Activated CD4-positive, alpha-beta T cell treated with anti-CD3 and anti-CD28 coated beads, Interleukin-2, Interleukin-6, amounts not matched to agents 100 ng/mL and 50 ng/mL, durations not matched to agents 16 hours and 8 hours (primary cell): ENCODE measurements around the gene TSHZ3.

ENCODE experiments used
- DNase-seq: peaks from one replicate; pipeline ENCODE4 v3.0.0-alpha.2; 2020

The TSHZ3 gene

GRCh38 chr19:31353833-31354232 lies 4.6 kb upstream of the TSHZ3 start:
- no peak for DNase-seq

DNA sequence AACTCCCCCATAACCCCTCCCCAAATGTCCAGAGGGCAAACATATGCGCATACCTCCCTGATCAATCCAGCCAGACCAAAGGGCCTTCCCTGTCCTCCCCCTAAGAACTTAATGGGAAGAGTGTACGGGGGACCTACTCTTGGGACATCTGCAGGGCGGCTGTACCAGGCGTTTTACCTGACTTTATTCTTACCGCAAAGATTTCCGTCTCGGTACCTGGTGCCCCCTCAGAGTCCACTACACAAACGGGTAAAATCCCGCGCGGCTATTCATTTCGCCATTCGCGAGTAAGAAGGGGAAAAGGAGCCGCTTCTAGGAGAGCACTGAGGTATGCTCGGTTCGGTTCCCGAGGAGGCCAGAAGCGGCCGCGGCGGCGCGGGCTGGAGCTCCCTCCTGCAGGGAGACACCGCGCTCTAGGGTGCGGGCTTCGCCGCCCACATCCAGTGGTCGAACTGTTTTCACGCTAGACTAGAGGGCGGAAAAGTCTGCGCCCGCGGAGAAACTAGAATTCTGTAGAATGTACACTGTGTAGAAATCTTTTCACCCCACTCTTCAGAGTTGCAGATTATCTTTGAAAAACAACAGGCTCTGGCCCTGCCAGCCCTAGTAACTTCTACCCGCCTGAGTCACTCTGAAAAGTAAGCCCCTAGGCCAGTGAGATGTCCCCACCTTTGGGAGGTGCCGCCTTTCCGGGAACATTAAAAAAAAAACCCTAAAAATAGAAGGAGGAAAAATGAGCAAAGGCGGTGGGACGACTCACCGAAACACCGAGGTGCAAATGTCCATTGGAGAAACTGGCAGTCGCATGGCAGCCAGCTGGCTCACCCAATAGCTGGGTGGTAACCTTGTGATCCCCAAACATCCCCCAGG lies 3.8 kb upstream of the TSHZ3 start:
- no peak for DNase-seq

- no peak for DNase-seq
These were observed 3.1 kb upstream of the TSHZ3 start for GRCh38 chr19:31352296-31352781.

GRCh38 chr19:31351855-31352195 lies 2.6 kb upstream of the TSHZ3 start:
- no peak for DNase-seq

GRCh38 chr19:31351056-31351854 lies 2.0 kb upstream of the TSHZ3 start:
- DNase-seq, result no peak

DNA sequence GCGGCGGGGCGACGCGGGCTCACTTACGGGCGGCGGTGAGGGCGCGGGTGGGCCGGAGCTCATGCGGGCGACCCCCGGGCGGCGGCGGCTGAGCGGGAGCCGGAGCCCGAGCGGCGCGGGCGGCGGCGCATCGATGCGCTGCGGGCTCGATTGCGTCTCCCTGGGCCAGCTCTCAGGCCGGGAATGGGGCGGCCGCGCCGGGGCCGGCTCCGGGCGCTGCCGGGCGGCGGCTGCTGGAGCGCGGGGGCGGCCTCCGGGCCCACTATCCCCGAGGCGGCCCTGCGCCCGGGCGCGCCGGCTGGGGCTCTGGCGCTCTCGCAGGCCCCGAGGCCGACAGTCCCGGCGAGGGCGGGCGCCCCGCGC lies 1.4 kb upstream of the TSHZ3 start:
- DNase-seq, result peak; percentile 39

- no peak for DNase-seq
These were observed 927 bp upstream of the TSHZ3 start for GRCh38 chr19:31350033-31350692.

- DNase-seq, result no peak
These were observed 616 bp downstream of the TSHZ3 start for GRCh38 chr19:31348481-31349159.

DNA sequence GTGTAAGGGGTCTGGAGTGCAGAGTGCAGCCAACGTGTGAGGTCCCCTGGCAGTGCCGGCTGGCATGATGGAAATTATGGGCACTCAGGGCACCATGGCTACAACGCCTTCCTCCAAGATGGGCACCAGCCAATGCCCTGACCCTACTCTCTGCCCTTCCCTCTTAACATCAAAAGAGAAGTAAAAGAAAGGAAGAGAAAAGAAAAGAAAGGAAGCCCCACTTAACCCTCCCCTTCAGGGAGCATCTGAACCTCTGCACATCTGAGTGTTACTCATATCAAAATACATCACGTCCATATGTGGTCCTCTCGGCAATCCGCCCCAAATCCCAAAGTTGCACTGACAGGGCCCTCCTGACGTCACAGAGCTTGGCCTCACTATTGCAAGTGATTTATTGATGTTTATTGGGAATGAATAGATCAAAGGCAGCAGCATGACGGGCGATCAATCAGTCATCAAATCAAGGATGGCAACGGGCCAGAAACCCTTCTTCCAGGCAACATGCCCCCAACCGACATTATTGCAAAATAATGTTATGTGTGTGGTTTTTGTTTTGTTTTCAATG lies 1.3 kb downstream of the TSHZ3 start:
- DNase-seq, result no peak

DNA sequence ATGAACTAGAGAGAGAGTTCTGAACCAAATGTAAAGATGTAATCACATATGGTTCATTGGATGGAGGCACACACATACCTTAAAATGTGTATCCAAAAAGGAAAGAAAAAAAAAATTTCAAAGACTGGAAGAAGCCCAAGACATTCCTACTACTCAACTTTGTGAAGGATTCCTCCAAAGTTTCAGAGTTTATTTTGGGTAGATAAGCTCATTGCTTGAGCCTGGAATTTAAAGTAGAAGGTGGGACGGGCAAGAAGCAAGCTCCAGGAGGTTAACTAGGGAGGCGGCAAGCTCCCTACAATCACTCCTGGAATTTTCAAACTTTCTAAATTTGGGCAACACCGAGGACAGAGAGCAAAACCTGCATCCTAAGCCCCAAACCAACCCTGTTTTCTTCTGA lies 1.9 kb downstream of the TSHZ3 start:
- no peak for DNase-seq

DNA sequence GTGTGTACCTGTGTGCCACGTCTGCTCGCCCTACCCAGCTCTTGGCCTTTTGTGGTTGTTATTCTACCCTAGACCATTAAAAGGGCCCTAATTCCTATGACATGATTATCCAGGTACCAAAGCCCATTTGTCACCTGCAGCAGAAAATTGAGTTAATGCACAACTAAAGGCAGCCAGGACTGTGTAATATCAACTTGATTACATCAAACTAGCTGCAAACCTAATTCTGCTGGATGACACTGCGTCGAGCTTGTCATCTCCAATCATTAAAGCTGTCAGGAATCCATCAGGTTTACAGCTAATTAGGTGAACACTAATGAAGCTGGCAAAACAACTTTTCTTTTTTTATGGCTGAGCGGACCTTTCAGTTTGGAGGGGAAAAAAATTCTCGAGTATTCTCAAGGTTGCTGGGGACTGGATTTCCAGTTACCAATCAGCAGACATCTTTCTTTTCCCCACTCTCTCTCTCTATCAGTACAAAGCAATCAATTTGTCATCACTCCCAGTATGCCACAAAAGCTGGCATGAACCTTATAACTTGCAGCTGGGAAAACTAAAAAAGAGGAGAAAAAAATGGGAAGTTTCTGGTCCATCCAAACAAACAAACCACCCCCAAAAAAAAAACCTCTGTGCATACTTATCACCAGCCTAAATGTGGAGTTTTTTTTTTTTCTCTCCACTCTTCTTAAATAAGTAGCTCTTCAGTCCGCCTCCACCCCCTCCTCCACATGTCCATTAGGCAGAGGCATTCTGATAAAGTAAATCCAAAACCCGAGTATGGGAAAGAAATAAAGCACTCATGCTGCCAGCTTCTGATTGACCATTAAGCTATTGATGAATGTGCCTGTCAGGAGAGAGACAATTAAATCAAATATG lies 2.8 kb downstream of the TSHZ3 start:
- DNase-seq, result no peak

DNA sequence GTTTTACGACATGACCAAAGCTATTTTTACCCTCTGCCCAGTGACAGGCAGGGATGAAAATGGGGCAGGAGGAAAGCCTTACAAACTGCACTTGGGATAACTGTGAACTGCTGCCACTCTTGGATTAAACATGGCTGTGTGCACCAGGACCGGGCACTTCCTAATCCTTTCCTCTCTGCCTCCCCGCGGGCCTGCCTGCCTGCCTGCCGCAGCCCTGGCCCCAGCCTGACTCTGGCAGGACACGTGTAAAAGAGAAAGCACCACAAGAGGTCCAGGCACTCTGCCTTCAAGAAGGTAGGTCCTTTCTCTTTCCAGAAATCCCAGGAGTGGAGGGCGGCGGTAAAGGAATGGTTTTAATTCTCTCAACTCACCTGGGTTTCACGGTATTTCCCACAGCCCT lies 4.8 kb downstream of the TSHZ3 start:
- DNase-seq, result no peak

DNA sequence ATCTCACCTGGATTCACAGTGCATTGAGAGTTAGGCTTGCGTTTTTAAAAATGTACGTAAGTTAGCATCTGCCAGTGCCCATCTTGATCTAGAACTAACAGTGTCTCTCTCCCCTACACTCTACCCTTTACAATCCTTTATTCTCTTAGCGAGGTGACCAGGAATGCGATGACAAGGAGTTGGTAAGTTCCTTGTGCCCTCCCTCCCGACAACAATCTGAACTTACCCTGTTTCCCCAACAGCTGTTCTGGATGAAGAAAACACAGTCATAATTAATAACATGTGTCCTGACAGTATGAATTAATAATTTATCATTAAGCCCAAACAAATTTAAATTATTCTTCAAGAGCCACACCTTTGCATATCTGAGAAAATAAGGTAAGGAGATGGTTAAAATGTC lies 6.3 kb downstream of the TSHZ3 start:
- no peak for DNase-seq

GRCh38 chr19:31340042-31341025 lies 8.9 kb downstream of the TSHZ3 start:
- peak; percentile 8 for DNase-seq

DNA sequence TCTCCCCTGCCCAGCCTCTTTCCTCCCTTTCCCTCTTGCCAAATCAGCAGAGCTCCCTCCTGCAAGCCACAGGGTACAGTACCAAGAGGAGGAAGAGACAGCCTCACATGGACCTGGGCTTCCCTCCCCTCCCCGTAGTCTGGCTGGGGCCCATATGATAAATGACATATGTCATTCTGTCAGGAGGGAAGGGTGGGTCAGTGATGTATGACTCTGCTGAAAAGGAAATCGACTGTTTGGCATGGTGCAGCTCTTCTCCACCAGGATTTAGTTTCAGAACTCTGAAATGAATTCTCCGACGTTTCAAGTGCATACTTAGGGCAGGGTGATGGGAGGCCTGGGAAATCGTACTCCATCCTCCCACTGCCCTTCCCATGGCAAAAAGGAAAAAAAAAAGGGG lies 9.8 kb downstream of the TSHZ3 start:
- DNase-seq, result no peak

- no peak for DNase-seq
These were observed 11.0 kb downstream of the TSHZ3 start for GRCh38 chr19:31338069-31338776.

- DNase-seq, result no peak
These were observed 12.0 kb downstream of the TSHZ3 start for GRCh38 chr19:31337008-31337914.

DNA sequence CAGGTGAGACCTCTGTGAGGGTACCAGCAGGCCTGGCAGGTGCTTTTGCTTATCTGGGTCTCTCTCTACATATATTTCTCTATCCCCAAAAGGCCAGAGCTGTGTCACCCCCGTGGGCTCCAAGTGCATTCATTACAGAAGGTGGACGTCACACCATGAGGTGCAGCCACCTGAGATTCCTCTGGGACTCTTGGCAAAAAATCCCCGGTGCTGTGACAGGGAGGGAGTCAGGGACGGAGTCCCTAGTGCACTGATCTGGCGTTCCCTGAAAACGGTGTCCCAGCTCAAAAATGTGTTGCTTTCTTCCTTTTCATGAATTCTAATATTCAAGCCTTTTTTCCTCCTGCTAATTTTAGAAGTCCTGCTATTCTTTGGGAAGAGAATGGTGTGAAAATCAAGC lies 13.5 kb downstream of the TSHZ3 start:
- no peak for DNase-seq
